ENCODE data around the gene PDCL3. TPM values are rescaled to one million over a fixed set of nuclear protein-coding genes. Genes with fewer than 3 reads are reported as not detected.

PDCL3 gene
- polyA plus RNA-seq, 1 donor from 2014 or later: 18.5 TPM

GRCh38 chr2:100560216-100560830 is 2.5 kb upstream of the PDCL3 start:
- Histone ChIP-seq H3K9me2 (ENCODE audit: insufficient read depth, low read length) (no peaks in the 10 kb centered on the region), H3K4me3 (ENCODE audit: low read length) (no peak overlapping the region), H2AFZ (ENCODE audit: low read depth, low read length) (no peak overlapping the region), H3K36me3 (ENCODE audit: insufficient read depth, low read length) (no peaks in the 10 kb centered on the region), H3K4me2 (ENCODE audit: low read length) (no peak overlapping the region), H3K9me3 (ENCODE audit: low read length) (no peaks in the 10 kb centered on the region), H3K79me2 (replicated peaks; ENCODE audit: insufficient read depth, low read length) (peaks cover 6% of the 10 kb centered on the region), H3K9ac (ENCODE audit: low read length) (no peak overlapping the region), H4K20me1 (ENCODE audit: insufficient read depth) (no peaks in the 10 kb centered on the region), H3K27ac (ENCODE audit: low read length) (no peak overlapping the region), H3K27me3 (ENCODE audit: insufficient read depth, low read depth, low read length) (no peaks in the 10 kb centered on the region), H3F3A (ENCODE audit: insufficient read depth, low read length, poor library complexity, severe bottlenecking) (no peaks in the 10 kb centered on the region)
- no peak for TF ChIP-seq RAD21 (conservative IDR thresholded peaks at IDR 0.05)
- no peak for TF ChIP-seq SMC3 (conservative IDR thresholded peaks at IDR 0.05; ENCODE audit: poor library complexity)
- TF ChIP-seq, protein P1, sequence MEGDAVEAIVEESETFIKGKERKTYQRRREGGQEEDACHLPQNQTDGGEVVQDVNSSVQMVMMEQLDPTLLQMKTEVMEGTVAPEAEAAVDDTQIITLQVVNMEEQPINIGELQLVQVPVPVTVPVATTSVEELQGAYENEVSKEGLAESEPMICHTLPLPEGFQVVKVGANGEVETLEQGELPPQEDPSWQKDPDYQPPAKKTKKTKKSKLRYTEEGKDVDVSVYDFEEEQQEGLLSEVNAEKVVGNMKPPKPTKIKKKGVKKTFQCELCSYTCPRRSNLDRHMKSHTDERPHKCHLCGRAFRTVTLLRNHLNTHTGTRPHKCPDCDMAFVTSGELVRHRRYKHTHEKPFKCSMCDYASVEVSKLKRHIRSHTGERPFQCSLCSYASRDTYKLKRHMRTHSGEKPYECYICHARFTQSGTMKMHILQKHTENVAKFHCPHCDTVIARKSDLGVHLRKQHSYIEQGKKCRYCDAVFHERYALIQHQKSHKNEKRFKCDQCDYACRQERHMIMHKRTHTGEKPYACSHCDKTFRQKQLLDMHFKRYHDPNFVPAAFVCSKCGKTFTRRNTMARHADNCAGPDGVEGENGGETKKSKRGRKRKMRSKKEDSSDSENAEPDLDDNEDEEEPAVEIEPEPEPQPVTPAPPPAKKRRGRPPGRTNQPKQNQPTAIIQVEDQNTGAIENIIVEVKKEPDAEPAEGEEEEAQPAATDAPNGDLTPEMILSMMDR (IDR thresholded peaks at IDR 0.05; ENCODE audit: poor library complexity, severe bottlenecking): no peak
- no peak for TF ChIP-seq EZH2 (IDR thresholded peaks at IDR 0.05; ENCODE audit: borderline replicate concordance, insufficient read depth, low read length, poor library complexity, severe bottlenecking)
- no peak for TF ChIP-seq TAF1 (IDR thresholded peaks at IDR 0.05; ENCODE audit: low read depth)

DNA sequence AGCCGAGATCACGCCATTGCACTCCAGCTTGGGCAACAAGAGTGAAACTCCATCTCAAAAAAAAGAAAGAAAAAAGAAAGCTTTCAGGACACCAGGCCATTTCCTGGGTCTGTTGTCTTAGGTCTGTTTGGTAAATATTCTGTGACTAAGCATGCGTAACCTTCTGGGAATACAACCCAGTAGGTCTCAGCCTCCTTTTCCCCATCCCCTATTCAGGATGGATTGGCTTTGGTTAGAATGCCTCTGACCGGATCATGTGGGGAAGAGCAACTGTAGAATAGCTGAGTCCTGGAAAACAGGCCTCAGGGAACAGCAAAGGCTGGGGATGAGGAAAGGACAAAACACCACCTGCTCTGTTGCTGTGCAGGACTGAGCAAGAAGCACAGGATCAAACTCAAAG is 1.6 kb upstream of the PDCL3 start:
- H3K27ac ChIP-seq (ENCODE audit: low read length): no peak overlapping the region
- no peak for TF ChIP-seq TAF1 (IDR thresholded peaks at IDR 0.05; ENCODE audit: low read depth)

GRCh38 chr2:100563407-100564247 is 834 bp downstream of the PDCL3 start:
- Histone ChIP-seq H3K79me2 (replicated peaks; ENCODE audit: insufficient read depth, low read length) (peaks cover 6% of the 10 kb centered on the region), H3K4me3 (ENCODE audit: low read length) (peak overlapping the region; percentile 95), H3K27ac (ENCODE audit: low read length) (peak overlapping the region; percentile 89), H3K27me3 (ENCODE audit: insufficient read depth, low read depth, low read length) (no peaks in the 10 kb centered on the region), H2AFZ (ENCODE audit: low read depth, low read length) (peak overlapping the region; percentile 85), H3K4me2 (ENCODE audit: low read length) (peak overlapping the region; percentile 82), H3K9me3 (ENCODE audit: low read length) (no peaks in the 10 kb centered on the region), H3K9me2 (ENCODE audit: insufficient read depth, low read length) (no peaks in the 10 kb centered on the region), H4K20me1 (ENCODE audit: insufficient read depth) (no peaks in the 10 kb centered on the region), H3K36me3 (ENCODE audit: insufficient read depth, low read length) (no peaks in the 10 kb centered on the region), H3K9ac (ENCODE audit: low read length) (peak overlapping the region; percentile 86), H3F3A (ENCODE audit: insufficient read depth, low read length, poor library complexity, severe bottlenecking) (no peaks in the 10 kb centered on the region)
- TF ChIP-seq MXI1 (conservative IDR thresholded peaks at IDR 0.05; ENCODE audit: poor library complexity, severe bottlenecking) (no peak), EZH2 (IDR thresholded peaks at IDR 0.05; ENCODE audit: borderline replicate concordance, insufficient read depth, low read length, poor library complexity, severe bottlenecking) (no peak)
- TF ChIP-seq, protein P2, sequence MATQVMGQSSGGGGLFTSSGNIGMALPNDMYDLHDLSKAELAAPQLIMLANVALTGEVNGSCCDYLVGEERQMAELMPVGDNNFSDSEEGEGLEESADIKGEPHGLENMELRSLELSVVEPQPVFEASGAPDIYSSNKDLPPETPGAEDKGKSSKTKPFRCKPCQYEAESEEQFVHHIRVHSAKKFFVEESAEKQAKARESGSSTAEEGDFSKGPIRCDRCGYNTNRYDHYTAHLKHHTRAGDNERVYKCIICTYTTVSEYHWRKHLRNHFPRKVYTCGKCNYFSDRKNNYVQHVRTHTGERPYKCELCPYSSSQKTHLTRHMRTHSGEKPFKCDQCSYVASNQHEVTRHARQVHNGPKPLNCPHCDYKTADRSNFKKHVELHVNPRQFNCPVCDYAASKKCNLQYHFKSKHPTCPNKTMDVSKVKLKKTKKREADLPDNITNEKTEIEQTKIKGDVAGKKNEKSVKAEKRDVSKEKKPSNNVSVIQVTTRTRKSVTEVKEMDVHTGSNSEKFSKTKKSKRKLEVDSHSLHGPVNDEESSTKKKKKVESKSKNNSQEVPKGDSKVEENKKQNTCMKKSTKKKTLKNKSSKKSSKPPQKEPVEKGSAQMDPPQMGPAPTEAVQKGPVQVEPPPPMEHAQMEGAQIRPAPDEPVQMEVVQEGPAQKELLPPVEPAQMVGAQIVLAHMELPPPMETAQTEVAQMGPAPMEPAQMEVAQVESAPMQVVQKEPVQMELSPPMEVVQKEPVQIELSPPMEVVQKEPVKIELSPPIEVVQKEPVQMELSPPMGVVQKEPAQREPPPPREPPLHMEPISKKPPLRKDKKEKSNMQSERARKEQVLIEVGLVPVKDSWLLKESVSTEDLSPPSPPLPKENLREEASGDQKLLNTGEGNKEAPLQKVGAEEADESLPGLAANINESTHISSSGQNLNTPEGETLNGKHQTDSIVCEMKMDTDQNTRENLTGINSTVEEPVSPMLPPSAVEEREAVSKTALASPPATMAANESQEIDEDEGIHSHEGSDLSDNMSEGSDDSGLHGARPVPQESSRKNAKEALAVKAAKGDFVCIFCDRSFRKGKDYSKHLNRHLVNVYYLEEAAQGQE (IDR thresholded peaks at IDR 0.05; ENCODE audit: borderline replicate concordance): no peak
- TF ChIP-seq, protein P1 (IDR thresholded peaks at IDR 0.05; ENCODE audit: poor library complexity, severe bottlenecking): no peak

More for the DNA sequence above, 1.6 kb upstream of the PDCL3 start:
- H3K4me2 ChIP-seq (ENCODE audit: low read length): no peak overlapping the region
- H3K9me3 ChIP-seq (ENCODE audit: low read length): no peaks in the 10 kb centered on the region
- H3F3A ChIP-seq (ENCODE audit: insufficient read depth, low read length, poor library complexity, severe bottlenecking): no peaks in the 10 kb centered on the region
- no peak overlapping the region for H3K4me3 ChIP-seq (ENCODE audit: low read length)
- H4K20me1 ChIP-seq (ENCODE audit: insufficient read depth): no peaks in the 10 kb centered on the region
- H3K27me3 ChIP-seq (ENCODE audit: insufficient read depth, low read depth, low read length): no peaks in the 10 kb centered on the region
- H2AFZ ChIP-seq (ENCODE audit: low read depth, low read length): no peak overlapping the region
- H3K79me2 ChIP-seq (replicated peaks; ENCODE audit: insufficient read depth, low read length): peaks cover 6% of the 10 kb centered on the region
- H3K9me2 ChIP-seq (ENCODE audit: insufficient read depth, low read length): no peaks in the 10 kb centered on the region
- H3K9ac ChIP-seq (ENCODE audit: low read length): no peak overlapping the region
- no peaks in the 10 kb centered on the region for H3K36me3 ChIP-seq (ENCODE audit: insufficient read depth, low read length)
